ENCODE data around the gene PDE4C. TPM values are rescaled to one million over a fixed set of nuclear protein-coding genes. Genes with fewer than 3 reads are reported as not detected.
A peak's percentile ranks its signal among the peaks of the same experiment; 100 is the strongest.

Gene PDE4C
- total RNA-seq, 1 experiment from 2014 or later: 0.36 TPM

DNA sequence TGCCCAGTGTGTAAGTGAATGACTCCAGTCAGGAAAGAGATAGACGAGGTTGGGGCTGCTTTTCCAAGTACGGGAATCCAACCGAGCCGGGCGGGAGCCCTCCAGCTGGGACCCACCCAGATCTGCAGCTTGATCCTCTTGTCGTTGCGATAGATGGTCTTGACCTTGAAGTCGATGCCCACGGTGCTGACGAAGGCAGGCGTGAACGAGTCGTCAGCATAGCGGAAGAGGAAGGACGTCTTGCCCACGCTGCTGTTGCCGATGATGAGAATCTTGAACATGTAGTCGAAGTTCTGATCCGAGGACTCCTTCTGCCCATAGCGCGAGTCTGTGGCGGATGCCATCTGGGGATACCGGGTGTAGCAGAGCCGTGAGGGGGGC lies 23.9 kb downstream of the PDE4C start:
- CTCF ChIA-PET: no interaction called here
- intact Hi-C loops (cut with micrococcal nuclease; ENCODE audit: unreplicated experiment): no loop called here
- H3K27ac Mint-ChIP-seq (ENCODE audit: unreplicated experiment): no peak overlapping the region

DNA sequence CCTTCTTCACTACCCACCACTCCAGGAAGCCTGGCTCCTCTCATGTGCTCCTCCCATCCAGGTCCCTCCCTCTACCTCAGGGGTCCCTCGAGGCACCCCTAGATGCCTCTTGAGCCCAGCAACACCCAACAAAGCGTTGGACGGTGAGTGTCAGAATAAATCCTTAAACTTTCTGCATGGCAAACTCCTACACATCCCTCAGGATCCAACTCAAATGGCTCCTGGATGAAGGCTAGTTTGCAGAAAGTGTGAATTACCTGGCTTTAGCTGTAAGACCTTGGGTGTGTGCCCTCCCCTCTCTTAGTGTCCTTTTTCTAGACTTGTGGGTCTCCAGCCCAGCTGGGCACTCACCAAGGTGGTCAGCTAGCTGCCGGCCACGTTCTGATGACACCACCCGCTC lies 27.9 kb downstream of the PDE4C start:
- Histone ChIP-seq H3K36me3 (ENCODE audit: control insufficient read depth, insufficient read depth, low read length) (no peaks in the 10 kb centered on the region; the same call in 1 of the 2 replicates), H3K27me3 (replicated peaks; ENCODE audit: control insufficient read depth, insufficient read depth, low read length) (no peaks in the 10 kb centered on the region), H3K4me1 (peaks cover 4% of the 10 kb centered on the region; the same call in 1 of the 2 replicates), H3K9me3 (no peaks in the 10 kb centered on the region), H3K4me3 (ENCODE audit: low read depth, low read length) (no peak overlapping the region)
- H3K36me3 Mint-ChIP-seq (ENCODE audit: insufficient read depth, unreplicated experiment): peaks cover 5% of the 10 kb centered on the region
- POLR2A ChIA-PET: no interaction called here
- no TSS peak for BruUV-seq (replicated peaks)
- no peaks in the 10 kb centered on the region for H3K27me3 Mint-ChIP-seq (ENCODE audit: insufficient read depth, unreplicated experiment)
- CTCF ChIA-PET: no interaction called here
- no peak for DNase-seq
- no peaks in the 10 kb centered on the region for H3K4me1 Mint-ChIP-seq (ENCODE audit: low read depth, unreplicated experiment)
- no peak overlapping the region for H3K4me3 Mint-ChIP-seq (ENCODE audit: unreplicated experiment)
- H3K27ac Mint-ChIP-seq (ENCODE audit: unreplicated experiment): peak overlapping the region; percentile 39
- TF ChIP-seq, protein P1, sequence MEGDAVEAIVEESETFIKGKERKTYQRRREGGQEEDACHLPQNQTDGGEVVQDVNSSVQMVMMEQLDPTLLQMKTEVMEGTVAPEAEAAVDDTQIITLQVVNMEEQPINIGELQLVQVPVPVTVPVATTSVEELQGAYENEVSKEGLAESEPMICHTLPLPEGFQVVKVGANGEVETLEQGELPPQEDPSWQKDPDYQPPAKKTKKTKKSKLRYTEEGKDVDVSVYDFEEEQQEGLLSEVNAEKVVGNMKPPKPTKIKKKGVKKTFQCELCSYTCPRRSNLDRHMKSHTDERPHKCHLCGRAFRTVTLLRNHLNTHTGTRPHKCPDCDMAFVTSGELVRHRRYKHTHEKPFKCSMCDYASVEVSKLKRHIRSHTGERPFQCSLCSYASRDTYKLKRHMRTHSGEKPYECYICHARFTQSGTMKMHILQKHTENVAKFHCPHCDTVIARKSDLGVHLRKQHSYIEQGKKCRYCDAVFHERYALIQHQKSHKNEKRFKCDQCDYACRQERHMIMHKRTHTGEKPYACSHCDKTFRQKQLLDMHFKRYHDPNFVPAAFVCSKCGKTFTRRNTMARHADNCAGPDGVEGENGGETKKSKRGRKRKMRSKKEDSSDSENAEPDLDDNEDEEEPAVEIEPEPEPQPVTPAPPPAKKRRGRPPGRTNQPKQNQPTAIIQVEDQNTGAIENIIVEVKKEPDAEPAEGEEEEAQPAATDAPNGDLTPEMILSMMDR (IDR thresholded peaks at IDR 0.05; ENCODE audit: insufficient read depth in 1 of 2, low read depth in 1 of 2, low read length in 1 of 2, severe bottlenecking in 1 of 2, unreplicated experiment in 1 of 2): no peak
- H3K9me3 Mint-ChIP-seq (ENCODE audit: unreplicated experiment): no peaks in the 10 kb centered on the region
- intact Hi-C loops (cut with micrococcal nuclease; ENCODE audit: unreplicated experiment): no loop called here

More for the DNA sequence above, 23.9 kb downstream of the PDE4C start:
- Histone ChIP-seq H3K9me3 (no peaks in the 10 kb centered on the region), H3K4me1 (peaks cover 5% of the 10 kb centered on the region; the same call in 1 of the 2 replicates), H3K36me3 (ENCODE audit: control insufficient read depth, insufficient read depth, low read length) (no peaks in the 10 kb centered on the region; the same call in 1 of the 2 replicates), H3K4me3 (ENCODE audit: low read depth, low read length) (no peak overlapping the region; the same call in 1 of the 2 replicates), H3K27me3 (replicated peaks; ENCODE audit: control insufficient read depth, insufficient read depth, low read length) (no peaks in the 10 kb centered on the region)
- no peaks in the 10 kb centered on the region for H3K4me1 Mint-ChIP-seq (ENCODE audit: low read depth, unreplicated experiment)
- POLR2A ChIA-PET: interaction anchor here (1.0 kb wide), 1 partner anchor 9 kb away, joined by 5 read pairs; the partner anchor contains the start of gene MPV17L2
- TF ChIP-seq, protein P1 (IDR thresholded peaks at IDR 0.05; ENCODE audit: insufficient read depth in 1 of 2, low read depth in 1 of 2, low read length in 1 of 2, severe bottlenecking in 1 of 2, unreplicated experiment in 1 of 2): no peak
- DNase-seq: no peak
- no peaks in the 10 kb centered on the region for H3K9me3 Mint-ChIP-seq (ENCODE audit: unreplicated experiment)
- H3K27me3 Mint-ChIP-seq (ENCODE audit: insufficient read depth, unreplicated experiment): no peaks in the 10 kb centered on the region
- H3K36me3 Mint-ChIP-seq (ENCODE audit: insufficient read depth, unreplicated experiment): peaks cover 10% of the 10 kb centered on the region
- peak overlapping the region; percentile 90 for H3K4me3 Mint-ChIP-seq (ENCODE audit: unreplicated experiment)
- BruUV-seq (replicated peaks): no TSS peak

DNA sequence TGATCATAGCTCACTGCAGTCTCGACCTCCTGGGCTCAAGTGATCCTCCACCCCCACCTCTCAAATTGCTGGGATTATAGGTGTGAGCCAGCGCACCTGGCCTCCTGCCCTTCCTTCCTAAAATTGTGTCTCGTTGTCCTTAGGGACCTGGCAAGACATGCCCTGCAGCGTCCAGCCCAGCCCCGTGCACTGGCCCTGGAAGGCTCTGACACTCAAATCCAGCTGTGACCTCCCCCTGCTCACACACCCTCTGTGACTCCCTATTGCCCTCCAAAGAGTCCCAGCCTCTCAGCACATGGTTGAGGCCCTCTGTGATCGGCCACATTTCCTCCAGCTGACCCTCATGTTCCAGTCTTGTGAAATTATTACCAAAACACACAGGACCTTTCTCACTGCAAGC lies 28.3 kb downstream of the PDE4C start:
- Mint-ChIP-seq H3K9me3 (ENCODE audit: unreplicated experiment) (no peaks in the 10 kb centered on the region), H3K4me1 (ENCODE audit: low read depth, unreplicated experiment) (no peaks in the 10 kb centered on the region), H3K36me3 (ENCODE audit: insufficient read depth, unreplicated experiment) (peaks cover 8% of the 10 kb centered on the region), H3K27me3 (ENCODE audit: insufficient read depth, unreplicated experiment) (no peaks in the 10 kb centered on the region), H3K4me3 (ENCODE audit: unreplicated experiment) (no peak overlapping the region), H3K27ac (ENCODE audit: unreplicated experiment) (peak overlapping the region; percentile 39)
- no peaks in the 10 kb centered on the region for H3K9me3 ChIP-seq
- H3K27me3 ChIP-seq (replicated peaks; ENCODE audit: control insufficient read depth, insufficient read depth, low read length): no peaks in the 10 kb centered on the region
- intact Hi-C loops (cut with micrococcal nuclease; ENCODE audit: unreplicated experiment): no loop called here
- no TSS peak for BruUV-seq (replicated peaks)
- ChIA-PET POLR2A (no interaction called here), CTCF (no interaction called here)
- H3K4me1 ChIP-seq: peaks cover 4% of the 10 kb centered on the region; the same call in 1 of the 2 replicates
- no peaks in the 10 kb centered on the region; the same call in 1 of the 2 replicates for H3K36me3 ChIP-seq (ENCODE audit: control insufficient read depth, insufficient read depth, low read length)
- H3K4me3 ChIP-seq (ENCODE audit: low read depth, low read length): no peak overlapping the region
- TF ChIP-seq, protein P1 (IDR thresholded peaks at IDR 0.05; ENCODE audit: insufficient read depth in 1 of 2, low read depth in 1 of 2, low read length in 1 of 2, severe bottlenecking in 1 of 2, unreplicated experiment in 1 of 2): no peak
- no peak for DNase-seq
